ENCODE data around the gene ALG8.

DNA sequence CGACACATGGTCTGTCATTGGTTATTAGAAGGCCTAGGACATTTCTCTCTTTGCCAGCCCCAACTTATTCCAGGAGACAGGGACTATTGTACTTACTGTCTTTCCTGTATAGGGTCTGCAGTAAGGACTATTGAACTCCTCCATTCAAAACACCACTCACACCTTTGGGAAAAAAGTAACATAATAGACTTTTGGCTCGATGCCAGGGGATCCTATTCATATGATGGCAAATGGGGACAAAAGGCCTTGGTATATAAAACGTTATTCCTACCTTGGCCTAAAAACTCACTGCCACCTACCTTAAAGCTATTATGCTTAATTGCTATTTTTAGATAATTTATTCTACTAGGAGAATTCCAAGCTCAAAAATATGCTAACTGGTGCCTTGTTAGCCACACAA is 53.5 kb downstream of the ALG8 start:
- no peak for TF ChIP-seq POLR2A (IDR thresholded peaks at IDR 0.05; ENCODE audit: low read depth, low read length)
- TF ChIP-seq POLR2AphosphoS5 (IDR thresholded peaks at IDR 0.05; ENCODE audit: low read depth, low read length), result no peak
- TF ChIP-seq SPI1 (IDR thresholded peaks at IDR 0.05; ENCODE audit: low read depth, low read length), result no peak
- no peak for TF ChIP-seq TAF1 (IDR thresholded peaks at IDR 0.05; ENCODE audit: low read depth, low read length)
- no peak for TF ChIP-seq PAX5 (IDR thresholded peaks at IDR 0.05; ENCODE audit: insufficient read depth, low read length, severe bottlenecking)
- no peak for TF ChIP-seq POU2F2 (IDR thresholded peaks at IDR 0.05; ENCODE audit: low read depth, low read length)
